ENCODE results near the gene OR51A4.

The OR51A4 gene

DNA sequence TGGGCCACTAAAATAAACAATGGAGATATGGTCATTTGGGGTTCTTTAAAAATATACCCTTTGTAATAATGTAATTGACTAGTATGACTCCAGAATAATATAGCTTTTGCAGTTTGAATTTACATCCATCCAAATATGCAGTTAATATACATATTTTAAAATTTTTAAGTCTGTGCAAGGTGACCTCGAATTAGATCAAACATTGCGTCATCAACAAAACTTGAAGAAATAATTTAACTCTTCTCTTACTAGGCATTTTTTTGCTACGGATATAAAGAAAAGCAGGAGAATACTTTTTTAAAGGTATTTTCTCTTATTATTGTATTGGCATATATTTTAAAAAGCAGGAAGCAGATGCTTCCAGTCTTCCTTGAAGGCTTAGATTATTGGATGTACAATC lies 10.7 kb downstream of the OR51A4 start:
- Histone ChIP-seq H3K4me1 (ENCODE audit: control insufficient read depth, insufficient read depth, low read length, poor library complexity, severe bottlenecking) (no peaks in the 10 kb centered on the region), H3K36me3 (ENCODE audit: control insufficient read depth, insufficient read depth, low read length) (no peaks in the 10 kb centered on the region), H3K9me3 (ENCODE audit: control insufficient read depth, low read length) (no peaks in the 10 kb centered on the region), H3K4me3 (ENCODE audit: extremely low read depth, insufficient read depth, low read length, poor library complexity, severe bottlenecking) (no peak overlapping the region), H3K27ac (ENCODE audit: low read depth, low read length, severe bottlenecking) (no peak overlapping the region)
- WGBS, 2 experiments (ENCODE audit: insufficient coverage in 2 of 2): no CpG with 5 or more reads among the region's 3 CpGs

DNA sequence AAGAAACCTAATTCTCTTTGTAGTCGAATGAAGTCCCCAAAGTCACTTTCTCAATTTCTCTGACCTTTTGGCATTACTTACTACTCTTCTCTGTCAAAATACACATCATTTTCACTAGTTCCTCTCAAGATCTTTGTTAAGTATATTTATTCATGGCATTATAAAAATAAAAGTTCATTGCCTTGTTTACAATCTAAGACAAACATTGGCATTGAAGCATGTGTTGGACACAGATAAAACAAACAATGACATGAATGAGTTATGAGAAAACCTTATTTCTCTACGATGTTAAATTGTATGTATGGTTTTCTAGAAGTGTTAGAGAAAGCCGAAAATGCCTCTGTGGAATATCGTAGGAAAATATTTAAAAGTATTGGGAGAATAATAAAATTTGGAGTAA lies 14.7 kb downstream of the OR51A4 start:
- Histone ChIP-seq H3K27ac (ENCODE audit: low read depth, low read length, severe bottlenecking) (no peak overlapping the region), H3K9me3 (ENCODE audit: control insufficient read depth, low read length) (no peaks in the 10 kb centered on the region), H3K36me3 (ENCODE audit: control insufficient read depth, insufficient read depth, low read length) (no peaks in the 10 kb centered on the region), H3K4me3 (ENCODE audit: extremely low read depth, insufficient read depth, low read length, poor library complexity, severe bottlenecking) (no peak overlapping the region), H3K4me1 (ENCODE audit: control insufficient read depth, insufficient read depth, low read length, poor library complexity, severe bottlenecking) (no peaks in the 10 kb centered on the region)
- 83 to 87% methylated on average over 3 to 4 of the region's 4 CpGs for WGBS, 2 experiments (ENCODE audit: insufficient coverage in 2 of 2)

DNA sequence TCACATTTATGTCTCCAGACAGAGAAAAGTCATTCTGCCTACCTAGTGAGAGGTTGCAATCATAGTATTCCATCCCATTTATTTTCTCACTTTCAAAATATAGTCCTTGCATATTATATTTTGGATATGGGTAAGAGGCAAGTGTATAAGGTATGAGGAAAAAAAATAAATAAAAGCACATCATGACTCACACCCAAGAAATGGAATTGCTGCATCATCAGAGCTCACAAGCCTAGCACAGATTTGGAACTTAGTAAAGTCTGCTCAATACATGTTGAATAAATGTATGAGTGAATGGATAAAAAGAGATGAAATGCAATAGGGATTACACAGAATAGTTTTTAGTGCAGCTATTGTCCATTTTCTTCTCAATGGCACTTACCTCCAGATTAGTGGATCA lies 20.8 kb downstream of the OR51A4 start:
- no peaks in the 10 kb centered on the region for H3K9me3 ChIP-seq (ENCODE audit: control insufficient read depth, low read length)
- no peaks in the 10 kb centered on the region for H3K4me1 ChIP-seq (ENCODE audit: control insufficient read depth, insufficient read depth, low read length, poor library complexity, severe bottlenecking)
- H3K4me3 ChIP-seq (ENCODE audit: extremely low read depth, insufficient read depth, low read length, poor library complexity, severe bottlenecking): no peak overlapping the region
- H3K36me3 ChIP-seq (ENCODE audit: control insufficient read depth, insufficient read depth, low read length): no peaks in the 10 kb centered on the region
- H3K27ac ChIP-seq (ENCODE audit: low read depth, low read length, severe bottlenecking): no peak overlapping the region

DNA sequence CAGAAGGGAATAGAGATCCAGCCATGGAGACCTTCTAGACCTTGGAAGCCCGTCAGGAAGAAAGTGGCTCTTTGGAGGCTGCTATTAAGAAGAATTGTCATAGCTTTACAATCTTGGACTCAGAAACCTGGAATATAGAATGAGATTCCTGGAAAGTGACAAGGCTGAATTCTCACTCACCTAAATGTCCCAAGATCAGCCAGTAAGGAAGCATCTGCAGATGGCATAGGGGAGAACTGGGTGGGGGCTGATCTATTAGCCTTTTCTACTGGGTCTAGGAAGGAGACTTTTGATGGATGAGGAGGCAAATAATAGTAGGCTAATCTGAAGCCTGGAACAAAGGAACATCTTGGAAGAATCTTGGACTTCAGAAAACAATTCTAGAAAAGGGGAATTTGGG lies 23.2 kb downstream of the OR51A4 start, which contains the start of gene OR51G1:
Gene OR51G1 (minus strand): TSS at position 101 of the 400 bp plus-strand sequence. CDS start 0 bp downstream, at position 101.
- H3K27ac ChIP-seq (ENCODE audit: low read depth, low read length, severe bottlenecking): no peak within 1 kb of the TSS
- 73 to 83% methylated on average over 1 of the region's 1 CpG for WGBS, 2 experiments (ENCODE audit: insufficient coverage in 2 of 2)
- H3K4me3 ChIP-seq (ENCODE audit: extremely low read depth, insufficient read depth, low read length, poor library complexity, severe bottlenecking): no peak within 1 kb of the TSS

DNA sequence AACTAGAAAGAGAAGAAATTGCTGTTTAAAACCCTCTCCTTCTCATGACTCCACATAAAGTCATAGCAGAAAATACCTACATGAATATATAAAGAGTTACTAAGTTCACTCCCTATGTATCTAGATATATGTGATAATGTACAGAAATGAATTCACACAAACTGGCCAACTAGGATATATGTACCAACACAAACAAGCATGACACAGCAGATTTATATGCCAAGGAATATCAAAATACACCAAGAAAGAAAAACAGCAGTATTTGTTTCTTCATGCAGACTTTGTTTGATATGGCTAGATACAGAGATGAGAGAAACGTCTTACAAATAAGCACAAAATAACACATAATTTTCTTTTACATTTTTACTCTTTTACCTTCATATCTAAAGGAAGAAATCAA lies 25.1 kb downstream of the OR51A4 start:
- WGBS, 2 experiments (ENCODE audit: insufficient coverage in 2 of 2): no CpG with 5 or more reads among the region's 1 CpG
- no peak overlapping the region for H3K27ac ChIP-seq (ENCODE audit: low read depth, low read length, severe bottlenecking)
- H3K9me3 ChIP-seq (ENCODE audit: control insufficient read depth, low read length): no peaks in the 10 kb centered on the region
- no peak overlapping the region for H3K4me3 ChIP-seq (ENCODE audit: extremely low read depth, insufficient read depth, low read length, poor library complexity, severe bottlenecking)
- H3K4me1 ChIP-seq (ENCODE audit: control insufficient read depth, insufficient read depth, low read length, poor library complexity, severe bottlenecking): no peaks in the 10 kb centered on the region
- H3K36me3 ChIP-seq (ENCODE audit: control insufficient read depth, insufficient read depth, low read length): no peaks in the 10 kb centered on the region

More for the DNA sequence above, 23.2 kb downstream of the OR51A4 start, which contains the start of gene OR51G1:
- Histone ChIP-seq H3K36me3 (ENCODE audit: control insufficient read depth, insufficient read depth, low read length) (no peaks in the 10 kb centered on the region), H3K4me1 (ENCODE audit: control insufficient read depth, insufficient read depth, low read length, poor library complexity, severe bottlenecking) (no peaks in the 10 kb centered on the region), H3K9me3 (ENCODE audit: control insufficient read depth, low read length) (no peaks in the 10 kb centered on the region)

DNA sequence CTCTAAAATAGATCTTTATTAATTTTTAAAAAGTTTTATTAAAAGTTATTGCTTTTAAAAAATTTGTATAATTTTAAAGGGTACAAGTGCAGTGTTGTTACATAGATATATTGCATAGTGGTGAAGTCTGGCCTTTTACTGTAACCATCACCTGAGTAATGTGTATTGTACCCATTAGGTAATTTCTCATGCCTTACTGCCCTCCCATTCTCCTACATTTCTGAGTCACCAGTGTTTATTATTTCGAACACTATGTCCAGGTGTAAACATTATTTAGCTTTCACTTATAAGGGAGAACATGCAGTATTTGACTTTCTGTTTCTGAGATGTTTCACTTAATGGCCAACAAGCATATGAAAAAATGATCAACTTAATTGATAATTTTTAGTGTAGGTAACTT lies 25.6 kb downstream of the OR51A4 start:
- Histone ChIP-seq H3K9me3 (ENCODE audit: control insufficient read depth, low read length) (no peaks in the 10 kb centered on the region), H3K4me1 (ENCODE audit: control insufficient read depth, insufficient read depth, low read length, poor library complexity, severe bottlenecking) (no peaks in the 10 kb centered on the region), H3K36me3 (ENCODE audit: control insufficient read depth, insufficient read depth, low read length) (no peaks in the 10 kb centered on the region), H3K4me3 (ENCODE audit: extremely low read depth, insufficient read depth, low read length, poor library complexity, severe bottlenecking) (no peak overlapping the region), H3K27ac (ENCODE audit: low read depth, low read length, severe bottlenecking) (no peak overlapping the region)
- no CpG with 5 or more reads among the region's 1 CpG for WGBS, 2 experiments (ENCODE audit: insufficient coverage in 2 of 2)

DNA sequence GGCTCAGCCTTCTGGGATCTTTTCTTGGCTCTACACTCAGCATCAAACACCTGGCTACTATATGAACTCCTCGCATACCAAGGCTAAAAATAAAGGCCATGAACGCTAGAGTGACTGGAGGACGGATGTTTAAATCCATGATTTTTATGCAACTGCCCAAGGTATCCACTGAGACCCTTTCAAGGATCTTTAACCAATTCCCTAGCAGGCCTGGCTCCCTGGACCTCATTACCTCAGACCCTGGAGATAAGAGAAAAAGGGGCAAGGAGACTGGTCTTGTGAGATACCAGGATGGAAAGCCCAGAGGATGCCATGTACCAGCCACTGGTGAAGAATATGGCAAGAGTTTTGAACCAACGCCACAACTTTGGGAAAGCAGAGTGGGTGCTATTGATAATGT lies 28.2 kb downstream of the OR51A4 start, which contains the start of gene OR51G2:
Gene OR51G2 (minus strand): TSS at position 101 of the 400 bp plus-strand sequence. CDS start 3,687 bp downstream, outside the sequence.
- WGBS, 2 experiments (ENCODE audit: insufficient coverage in 2 of 2): 64 to 89% methylated on average over 2 to 3 of the region's 4 CpGs
- no peaks in the 10 kb centered on the region for H3K4me1 ChIP-seq (ENCODE audit: control insufficient read depth, insufficient read depth, low read length, poor library complexity, severe bottlenecking)
- H3K27ac ChIP-seq (ENCODE audit: low read depth, low read length, severe bottlenecking): no peak within 1 kb of the TSS
- H3K36me3 ChIP-seq (ENCODE audit: control insufficient read depth, insufficient read depth, low read length): no peaks in the 10 kb centered on the region
- no peaks in the 10 kb centered on the region for H3K9me3 ChIP-seq (ENCODE audit: control insufficient read depth, low read length)
- no peak within 1 kb of the TSS for H3K4me3 ChIP-seq (ENCODE audit: extremely low read depth, insufficient read depth, low read length, poor library complexity, severe bottlenecking)

DNA sequence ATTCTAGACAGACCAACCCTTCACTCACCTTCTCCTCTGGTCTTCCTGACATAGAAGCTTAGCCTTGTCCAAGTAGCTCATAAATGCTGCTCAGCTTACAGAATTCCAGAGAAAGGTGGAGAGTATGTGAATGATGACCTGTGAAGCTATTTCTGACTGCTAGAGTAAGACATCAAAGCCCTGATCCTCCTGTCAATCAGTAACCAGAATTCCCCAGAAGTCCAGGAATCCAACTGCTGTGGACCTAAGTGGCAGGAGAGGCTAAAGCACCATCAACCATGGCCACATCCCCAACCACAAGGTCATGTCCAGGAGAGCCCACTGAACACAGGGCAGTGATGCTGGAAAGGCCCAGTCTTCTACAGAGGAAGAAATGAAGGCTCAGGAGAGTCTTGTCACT lies 30.8 kb downstream of the OR51A4 start:
- Histone ChIP-seq H3K4me3 (ENCODE audit: extremely low read depth, insufficient read depth, low read length, poor library complexity, severe bottlenecking) (no peak overlapping the region), H3K9me3 (ENCODE audit: control insufficient read depth, low read length) (no peaks in the 10 kb centered on the region), H3K4me1 (ENCODE audit: control insufficient read depth, insufficient read depth, low read length, poor library complexity, severe bottlenecking) (no peaks in the 10 kb centered on the region), H3K36me3 (ENCODE audit: control insufficient read depth, insufficient read depth, low read length) (no peaks in the 10 kb centered on the region), H3K27ac (ENCODE audit: low read depth, low read length, severe bottlenecking) (no peak overlapping the region)

DNA sequence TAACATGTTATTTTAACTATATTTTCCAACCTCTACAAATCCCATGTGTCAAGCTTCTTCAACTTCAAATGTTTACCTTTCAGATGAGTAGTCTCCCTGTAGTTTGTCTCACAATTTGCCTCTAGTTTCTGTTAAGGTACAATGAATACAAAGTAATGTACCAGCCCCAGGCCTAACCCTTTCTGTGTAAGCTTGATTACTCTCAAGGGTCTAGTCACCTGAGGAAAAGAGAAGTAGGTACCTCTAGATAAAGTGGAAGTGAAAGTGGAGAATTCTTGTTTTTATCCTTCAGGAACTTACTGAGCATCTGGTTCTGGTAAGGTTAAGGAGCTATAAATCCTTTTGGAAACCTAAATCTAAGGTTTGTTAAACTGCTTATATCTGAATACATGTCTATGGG lies 43.9 kb downstream of the OR51A4 start, which contains the start of gene OR51A7:
Gene OR51A7 (plus strand): TSS at position 300 of the 400 bp plus-strand sequence. CDS start 3,587 bp downstream, outside the sequence.
- no peak within 1 kb of the TSS for H3K27ac ChIP-seq (ENCODE audit: low read depth, low read length, severe bottlenecking)
- no peaks in the 10 kb centered on the region for H3K9me3 ChIP-seq (ENCODE audit: control insufficient read depth, low read length)
- H3K4me3 ChIP-seq (ENCODE audit: extremely low read depth, insufficient read depth, low read length, poor library complexity, severe bottlenecking): no peak within 1 kb of the TSS
- H3K4me1 ChIP-seq (ENCODE audit: control insufficient read depth, insufficient read depth, low read length, poor library complexity, severe bottlenecking): no peaks in the 10 kb centered on the region
- no peaks in the 10 kb centered on the region for H3K36me3 ChIP-seq (ENCODE audit: control insufficient read depth, insufficient read depth, low read length)

Measured in mesodermal cell (in vitro differentiated cells).